ENCODE results near the gene ACAT2. TPM values are rescaled to one million over a fixed set of nuclear protein-coding genes. Genes with fewer than 3 reads are reported as not detected.

ACAT2 gene
- total RNA-seq: 16.3 and 19.7 TPM in 2 replicates

GRCh38 chr6:159761873-159762680 is at the start of gene ACAT2:
TSS of gene ACAT2 (plus strand) at chr6:159762045. CDS start at chr6:159762088, 43 bp downstream.

GRCh38 chr6:159726918-159727716 is 34.7 kb upstream of the ACAT2 start, which contains the start of gene WTAP:
TSS of gene WTAP (plus strand) at chr6:159727506. CDS start at chr6:159736266, 8,760 bp downstream.

GRCh38 chr6:159789377-159790148 is 27.7 kb downstream of the ACAT2 start, which contains the start of gene TCP1:
TSS of gene TCP1 (minus strand) at chr6:159789602. CDS start at chr6:159789468, 134 bp downstream.

GRCh38 chr6:159790149-159790955 is 28.5 kb downstream of the ACAT2 start, which contains the start of gene MRPL18:
TSS of gene MRPL18 (plus strand) at chr6:159790467. CDS start at chr6:159790588, 121 bp downstream.

DNA sequence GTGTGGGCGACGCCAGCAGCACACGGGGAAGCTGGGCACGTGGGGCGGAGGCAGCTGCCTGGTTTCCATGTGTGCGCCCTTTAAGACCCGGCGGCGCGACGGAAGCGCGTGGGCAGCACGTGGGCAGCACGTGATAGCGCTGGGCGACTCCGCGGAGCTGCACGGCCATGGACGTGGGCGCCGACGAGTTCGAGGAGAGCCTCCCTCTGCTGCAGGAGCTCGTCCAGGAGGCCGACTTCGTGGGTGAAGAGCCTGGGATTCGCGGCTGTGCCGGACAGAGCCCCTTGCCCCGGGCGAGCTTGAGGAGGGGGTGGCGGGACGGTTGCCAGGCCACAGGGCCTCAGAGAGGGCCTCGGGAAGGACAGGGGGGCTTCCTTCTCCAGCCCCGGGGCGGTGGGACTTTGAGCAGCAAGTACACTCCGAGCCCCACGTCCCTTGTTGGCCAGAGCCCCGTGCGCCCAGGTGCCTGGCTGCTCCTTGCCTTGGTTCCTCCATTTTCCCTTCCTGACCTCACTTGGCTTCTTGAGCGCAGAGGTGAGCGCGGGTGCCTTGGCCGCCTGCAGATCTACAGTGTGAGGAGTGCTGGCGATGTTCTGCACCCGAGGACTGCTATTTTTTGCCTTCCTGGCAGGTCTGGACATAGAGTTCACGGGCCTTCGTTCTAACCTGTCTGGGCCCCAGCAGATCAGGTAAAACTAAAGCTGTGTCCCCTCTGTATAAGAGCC is 38.5 kb downstream of the ACAT2 start, which contains the start of gene PNLDC1:
Gene PNLDC1 (plus strand): TSS at position 136 of the 725 bp plus-strand sequence. CDS start 32 bp downstream, at position 168.

Small RNAs within 50 kb of the gene (small RNA-seq; reads per million reads assigned to genes)
- not detected for gene RNU4ATAC18P
- gene SNORA20: 1,010 reads per million, percentile 99 among the genes with 10 or more reads in this experiment
- not detected for gene SNORA29

Other genes starting within 250 kb of the ACAT2 start
- gene SOD2, start 68.8 kb upstream of the ACAT2 start, total RNA-seq: 1,036 and 1,064 TPM in 2 replicates
- 156 and 188 TPM in 2 replicates for gene WTAP, start 34.5 kb upstream of the ACAT2 start, total RNA-seq
- gene TCP1, start 27.6 kb downstream of the ACAT2 start, total RNA-seq: 177 and 180 TPM in 2 replicates
- gene MRPL18, start 28.4 kb downstream of the ACAT2 start, total RNA-seq: 66.5 and 74.6 TPM in 2 replicates
- gene PNLDC1, start 38.2 kb downstream of the ACAT2 start, total RNA-seq: 0.26 and 0.65 TPM in 2 replicates
- not detected in 2 replicates for gene MAS1, start 128.9 kb downstream of the ACAT2 start, total RNA-seq
- 119 and 130 TPM in 2 replicates for gene IGF2R, start 207.0 kb downstream of the ACAT2 start, total RNA-seq

Data from articular chondrocyte of knee joint (primary cell).